GM21576 (cell line): ENCODE data around the gene PTPRN2.

Experiments
- ATAC-seq: cut with Tn5 transposase; IDR thresholded peaks from one replicate; pipeline ENCODE4 v1.9.1; 2021; ENCODE audit warnings: mild to moderate bottlenecking, moderate library complexity; ENCODE audit not compliant: unreplicated experiment

Gene PTPRN2

DNA sequence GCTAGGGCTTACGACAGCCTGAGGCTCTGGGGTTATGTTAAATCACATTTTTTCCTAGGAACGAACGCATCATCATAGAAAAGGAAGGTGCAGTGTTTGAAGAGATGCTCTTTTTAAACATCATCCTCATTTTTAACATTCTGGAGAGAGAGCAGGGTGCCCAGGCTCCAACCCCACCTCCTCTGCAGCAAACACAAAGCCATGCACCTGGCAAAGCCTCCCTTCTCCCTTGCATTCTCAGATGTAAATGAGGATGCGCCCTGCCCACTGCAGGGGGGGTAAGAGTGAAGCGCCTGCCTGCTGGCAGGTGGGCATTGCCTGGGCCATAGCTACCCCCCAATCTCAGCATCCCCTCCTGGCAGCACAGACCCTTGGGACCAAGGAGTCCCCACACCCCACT, 92.4 kb downstream of the PTPRN2 start:
- no peak for ATAC-seq

- no peak for ATAC-seq
These were observed 93.0 kb downstream of the PTPRN2 start for GRCh38 chr7:158494643-158495042.

DNA sequence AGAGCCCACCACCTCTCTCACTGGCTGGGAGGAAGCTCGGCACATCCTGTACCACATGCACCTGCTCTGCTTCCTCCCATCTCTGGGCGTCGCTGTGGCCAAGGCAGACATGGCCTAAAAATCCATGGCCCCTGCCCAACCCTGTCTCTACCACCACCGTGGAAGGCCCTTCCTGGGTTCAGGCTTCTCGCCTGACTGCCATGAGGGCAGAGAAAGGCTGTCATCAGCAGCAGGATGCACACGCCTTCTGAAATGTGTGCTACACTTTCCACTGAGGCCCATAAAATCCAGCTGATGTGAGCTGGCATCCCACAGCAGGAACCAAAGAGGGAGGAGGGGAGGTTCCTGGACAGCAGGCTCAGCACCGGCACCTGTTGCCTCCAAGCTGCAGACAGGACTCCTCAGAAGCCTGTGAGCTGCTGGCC, 93.4 kb downstream of the PTPRN2 start:
- peak; percentile 68 for ATAC-seq

DNA sequence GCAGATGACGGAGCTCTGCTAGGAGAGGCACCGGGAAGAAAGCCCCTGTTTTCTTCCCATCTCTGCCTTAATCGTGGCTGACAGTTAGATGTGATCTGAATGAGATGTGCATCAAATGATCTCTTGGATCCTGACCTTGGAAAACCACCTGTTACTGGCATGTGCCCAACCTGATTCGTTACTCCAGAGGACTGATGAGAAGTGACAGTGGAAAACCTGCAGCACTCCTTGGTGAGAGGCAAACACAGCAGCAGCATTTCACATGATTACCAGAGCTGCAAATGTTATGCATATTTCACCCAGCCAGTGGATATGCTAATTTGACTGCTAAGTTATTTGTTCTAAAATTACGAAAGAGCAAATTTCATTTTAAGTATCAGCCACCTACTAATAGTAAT, 95.3 kb downstream of the PTPRN2 start:
- no peak for ATAC-seq

DNA sequence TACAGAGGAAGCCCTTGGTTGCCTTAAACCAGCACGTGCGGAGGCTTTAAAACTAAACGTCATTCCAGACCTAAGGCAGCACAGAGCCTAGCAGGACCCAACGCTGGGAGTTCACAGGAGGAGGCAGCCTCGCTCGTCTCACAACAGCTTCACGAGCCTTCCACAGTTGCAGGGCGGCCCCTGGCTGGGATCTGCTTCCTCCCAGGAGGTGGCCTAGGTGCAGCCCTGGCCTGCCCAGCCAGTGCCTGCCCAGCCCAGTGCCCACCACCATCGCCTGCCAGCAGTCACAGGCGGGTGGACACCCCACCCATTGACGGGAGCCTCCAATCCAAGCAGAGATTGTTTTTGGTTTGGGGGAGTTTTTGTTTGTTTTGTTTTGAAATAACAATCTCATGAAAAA, 96.5 kb downstream of the PTPRN2 start:
- no peak for ATAC-seq

DNA sequence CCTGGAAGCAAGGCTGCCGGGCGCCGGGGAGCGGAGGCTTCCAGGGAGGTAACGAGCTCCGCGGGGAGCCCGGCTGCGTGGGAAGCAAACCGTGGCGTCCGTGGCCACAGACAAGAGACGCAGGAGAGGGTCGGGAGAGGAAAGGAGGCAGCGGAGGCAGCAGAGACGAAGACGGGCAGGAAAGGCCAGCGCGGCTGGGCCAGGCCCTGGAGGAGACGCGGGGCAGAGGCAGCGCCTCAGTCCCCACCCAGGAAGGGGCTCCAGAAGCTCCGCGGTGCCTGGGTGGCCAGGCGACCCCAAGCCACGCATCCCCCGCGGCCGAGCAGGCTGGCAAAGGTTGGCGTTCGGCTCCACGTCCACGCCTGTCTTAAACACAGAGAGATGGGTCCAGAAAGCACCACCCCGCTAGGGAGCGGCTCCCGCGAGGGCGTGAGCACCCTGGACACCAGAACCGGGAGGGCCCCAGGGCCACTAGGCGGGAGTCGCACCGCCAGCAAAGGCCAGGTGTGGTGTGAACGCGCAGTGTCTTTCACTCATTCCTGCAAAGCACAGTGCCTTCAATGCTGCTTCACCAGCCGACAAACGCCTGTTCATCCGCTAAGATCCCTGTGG, 97.3 kb downstream of the PTPRN2 start:
- ATAC-seq = no peak

GRCh38 chr7:158489462-158490155, 98.0 kb downstream of the PTPRN2 start:
- no peak for ATAC-seq

DNA sequence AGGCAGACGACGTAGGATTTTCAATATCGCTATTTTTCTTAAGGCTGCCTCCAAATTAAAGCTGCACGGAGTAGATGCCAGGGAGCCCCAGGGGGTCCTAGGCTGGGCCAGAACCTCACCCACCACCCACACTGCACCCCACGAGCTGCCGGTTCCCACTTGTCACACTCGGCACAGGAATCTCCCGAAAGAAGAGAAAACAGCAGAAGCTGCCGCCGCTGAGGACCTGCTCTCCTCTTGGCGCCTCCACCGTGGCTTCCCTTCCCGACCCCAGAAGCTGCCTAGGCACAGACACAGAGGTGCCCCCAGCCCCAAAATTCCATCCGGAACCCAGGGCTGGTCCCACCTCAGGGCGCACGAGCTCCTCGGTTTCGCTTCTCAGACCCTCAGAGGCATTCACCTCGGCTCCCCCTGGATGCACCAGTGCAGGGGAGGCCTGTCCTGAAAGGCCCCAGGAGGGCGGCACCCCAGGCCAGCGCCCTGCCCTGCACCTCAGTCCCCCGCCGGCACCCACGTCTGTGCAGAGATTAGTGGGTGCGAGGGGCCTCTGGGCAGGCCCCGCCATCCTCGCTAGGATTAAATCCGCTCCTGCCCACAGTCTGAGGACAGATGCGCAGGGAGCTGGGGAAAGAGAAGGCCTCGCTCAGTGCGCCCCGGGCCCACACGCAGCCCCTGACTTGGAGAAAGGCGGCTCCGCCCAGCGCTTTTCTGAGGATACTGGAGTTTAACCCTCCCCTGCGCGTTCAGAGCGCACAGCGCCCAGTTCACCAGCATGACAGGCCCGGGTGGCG, 99.2 kb downstream of the PTPRN2 start:
- ATAC-seq = no peak

GRCh38 chr7:158487631-158488151, 99.9 kb downstream of the PTPRN2 start:
- ATAC-seq = no peak

- no peak for ATAC-seq
These were observed 100.7 kb downstream of the PTPRN2 start for GRCh38 chr7:158486919-158487318.

DNA sequence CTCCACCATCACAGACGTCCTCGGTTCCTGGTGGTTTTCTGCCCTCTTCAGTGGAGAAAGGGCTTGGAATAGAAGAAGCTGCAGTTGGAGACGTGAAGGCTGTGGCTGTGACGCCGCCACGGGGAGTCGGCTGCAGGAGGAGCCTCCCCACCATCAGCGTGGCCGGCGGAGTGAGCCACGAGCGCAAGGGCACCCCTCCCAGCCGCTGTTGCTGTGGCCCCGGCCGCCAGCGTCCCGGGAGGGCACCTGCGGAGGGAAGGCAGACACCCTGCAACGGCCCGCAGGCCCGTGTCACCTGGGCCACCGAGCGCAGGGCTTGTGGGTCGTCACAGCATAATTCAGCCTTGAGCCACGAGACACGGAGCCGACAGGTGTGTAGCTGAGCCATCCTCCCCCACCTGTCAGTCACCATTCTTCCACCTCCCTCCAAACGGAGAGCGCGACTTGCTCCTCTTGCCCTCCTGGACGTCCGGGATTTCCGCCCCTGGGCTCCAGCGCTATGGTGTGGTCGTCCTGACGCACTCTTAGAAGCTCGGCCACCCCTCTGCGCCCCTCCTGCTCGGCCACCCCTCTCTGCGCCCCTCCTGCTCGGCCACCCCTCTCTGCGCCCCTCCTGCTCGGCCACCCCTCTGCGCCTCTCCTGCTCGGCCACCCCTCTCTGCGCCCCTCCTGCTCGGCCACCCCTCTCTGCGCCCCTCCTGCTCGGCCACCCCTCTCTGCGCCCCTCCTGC, 102.7 kb downstream of the PTPRN2 start:
- ATAC-seq = no peak

DNA sequence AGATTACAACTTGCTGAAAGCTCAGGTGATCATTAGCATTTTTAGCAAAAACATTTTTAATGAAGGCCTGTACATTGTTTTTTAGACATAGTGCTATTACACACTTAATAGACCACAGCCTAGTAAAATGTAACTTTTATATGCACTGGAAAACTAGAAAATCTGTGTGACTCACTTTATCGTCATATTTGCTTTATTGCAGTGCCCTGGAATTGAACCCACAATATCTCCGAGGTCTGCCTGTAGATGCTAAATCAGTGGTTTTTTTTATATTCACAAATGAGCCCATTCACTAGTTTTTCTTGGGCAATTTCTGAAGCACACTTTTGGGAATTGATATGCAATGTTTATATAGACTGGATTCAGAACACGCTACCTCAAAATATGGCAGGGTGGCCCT, 105.1 kb downstream of the PTPRN2 start:
- no peak for ATAC-seq

DNA sequence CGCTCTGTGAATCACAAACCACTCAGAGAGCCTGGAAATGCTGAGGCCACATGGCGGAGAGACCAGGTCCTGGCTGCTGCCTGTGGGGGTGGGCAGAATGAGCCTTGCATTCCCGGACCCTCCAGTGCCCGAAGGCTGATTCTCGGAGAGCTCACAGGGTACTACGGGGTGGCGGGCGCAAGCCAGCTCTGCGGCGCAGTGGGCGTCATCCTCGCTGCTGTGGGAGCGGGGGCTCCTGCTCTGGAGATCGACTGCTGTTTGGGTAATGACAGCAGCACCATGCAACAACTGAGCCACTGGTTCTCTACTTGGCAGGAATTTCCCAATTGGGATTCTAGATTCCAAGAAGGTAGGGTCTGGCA, 108.0 kb downstream of the PTPRN2 start:
- no peak for ATAC-seq

DNA sequence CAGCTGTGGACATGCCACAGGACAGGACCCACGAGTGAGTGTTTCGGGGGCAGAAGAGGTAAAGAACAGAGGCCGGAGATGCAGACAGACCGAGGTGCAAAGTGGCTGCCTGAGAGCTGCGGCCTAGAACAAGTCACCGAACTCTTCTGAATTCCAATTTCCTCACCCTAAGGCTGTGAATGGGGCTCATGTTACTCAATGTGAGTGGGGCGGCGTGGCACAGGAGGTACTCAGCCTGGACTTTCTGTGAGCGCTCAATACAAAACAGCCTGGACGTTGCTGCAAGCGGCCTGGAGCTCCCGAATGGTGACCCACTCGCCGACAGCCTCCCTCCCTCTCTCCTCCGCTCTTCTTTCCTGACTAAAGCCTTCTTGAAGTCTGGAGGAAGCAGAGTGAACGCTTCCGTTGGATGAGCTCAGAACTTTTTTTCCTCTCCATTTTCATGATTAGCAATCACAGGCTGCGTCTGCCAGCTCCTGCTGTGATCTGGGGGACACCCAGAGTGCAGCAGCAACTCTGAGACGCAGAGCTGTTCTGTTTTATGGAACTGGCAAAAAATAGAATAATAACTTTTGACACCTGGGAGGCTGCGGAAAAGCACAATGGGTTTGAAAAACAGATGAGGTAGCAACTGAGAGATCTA, 108.5 kb downstream of the PTPRN2 start:
- ATAC-seq = no peak

DNA sequence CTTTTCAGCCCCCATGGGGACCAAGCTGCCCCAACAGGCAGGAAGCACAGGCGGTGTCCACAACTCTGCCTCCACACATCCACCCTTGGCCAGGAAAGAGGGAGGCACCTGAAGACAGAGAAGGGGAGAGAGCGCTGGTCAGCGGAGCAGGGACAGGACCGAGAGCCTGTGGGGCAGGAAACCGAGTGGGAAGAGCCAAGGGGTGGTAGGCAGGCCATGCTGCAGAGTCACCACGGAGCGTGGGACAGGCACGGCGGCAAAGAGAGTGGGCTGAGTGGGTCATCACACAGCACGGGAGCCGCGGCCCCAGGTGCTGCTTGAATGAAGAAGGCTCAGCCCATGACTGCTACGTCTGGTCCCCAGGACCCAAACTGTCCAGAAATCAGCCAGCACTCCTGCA, 109.8 kb downstream of the PTPRN2 start:
- ATAC-seq = no peak

GRCh38 chr7:158476331-158476932, 111.2 kb downstream of the PTPRN2 start:
- ATAC-seq = no peak

DNA sequence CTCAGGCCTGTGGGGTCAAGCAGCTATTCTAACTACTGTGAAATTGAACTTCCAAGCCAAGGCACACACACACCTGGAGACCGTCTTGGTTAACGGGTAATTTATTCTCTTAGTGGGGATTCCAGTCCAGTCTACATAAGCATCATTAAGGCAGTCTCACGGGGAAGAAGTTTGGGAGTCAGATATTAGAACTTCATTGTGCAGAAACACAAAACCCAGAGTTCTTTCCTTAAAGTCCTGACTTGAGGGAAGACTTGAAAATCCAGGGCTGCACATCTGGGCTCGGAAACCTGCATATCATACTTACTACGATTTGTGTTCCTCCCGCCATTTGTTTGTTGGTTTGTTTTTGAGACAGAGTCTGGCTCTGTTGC, 112.0 kb downstream of the PTPRN2 start:
- no peak for ATAC-seq

- no peak for ATAC-seq
These were observed 112.5 kb downstream of the PTPRN2 start for GRCh38 chr7:158475036-158475678.

DNA sequence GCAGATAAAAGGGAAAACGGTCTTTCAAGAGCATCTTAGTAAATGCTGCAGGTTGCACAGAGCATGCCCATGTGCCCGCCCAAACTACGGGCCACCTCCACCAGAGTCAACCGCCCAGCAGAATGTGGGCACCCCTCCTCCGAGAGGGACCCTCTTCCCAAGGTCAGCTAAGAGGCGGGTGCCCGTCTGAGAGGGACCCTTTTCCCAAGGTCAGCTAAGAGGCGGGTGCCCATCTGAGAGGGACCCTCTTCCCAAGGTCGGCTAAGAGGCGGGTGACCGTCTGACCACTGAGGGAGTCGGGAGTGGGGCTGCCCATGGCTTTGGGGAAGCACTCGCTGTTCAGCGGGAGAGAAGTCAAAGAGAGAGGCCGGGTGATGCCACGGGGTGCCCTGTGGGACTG, 113.1 kb downstream of the PTPRN2 start:
- no peak for ATAC-seq

DNA sequence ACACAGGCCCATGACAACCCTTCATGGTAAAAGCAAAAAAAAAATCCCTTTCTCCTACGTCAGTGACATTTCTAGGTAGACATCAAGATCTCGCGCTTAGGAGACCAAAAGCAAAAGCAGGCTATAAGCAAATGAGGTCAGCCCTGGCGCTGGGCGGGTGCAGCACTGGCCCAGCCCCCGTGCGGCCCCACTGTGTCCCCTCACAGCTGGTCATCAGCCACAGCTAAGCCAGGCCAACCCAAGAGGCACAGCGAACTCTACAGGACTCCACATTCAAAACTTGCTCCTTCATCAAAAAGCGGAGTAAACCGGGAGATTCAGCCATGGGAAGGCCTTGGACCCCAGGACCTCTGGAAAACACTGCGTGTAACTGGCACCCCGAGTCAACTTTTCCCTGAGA, 113.7 kb downstream of the PTPRN2 start:
- ATAC-seq = no peak
